HG03103 (cell line): ENCODE data around the gene AHRR.
"Not testable (repeated sequence)": the region's sequence is repeated elsewhere in the genome, so short reads cannot be mapped to it uniquely, and the experiment has no call there.

Experiments
- ATAC-seq: cut with Tn5 transposase; IDR thresholded peaks from one replicate; pipeline ENCODE4 v1.9.1; 2021; ENCODE audit warnings: low read depth; ENCODE audit not compliant: unreplicated experiment

AHRR gene

DNA sequence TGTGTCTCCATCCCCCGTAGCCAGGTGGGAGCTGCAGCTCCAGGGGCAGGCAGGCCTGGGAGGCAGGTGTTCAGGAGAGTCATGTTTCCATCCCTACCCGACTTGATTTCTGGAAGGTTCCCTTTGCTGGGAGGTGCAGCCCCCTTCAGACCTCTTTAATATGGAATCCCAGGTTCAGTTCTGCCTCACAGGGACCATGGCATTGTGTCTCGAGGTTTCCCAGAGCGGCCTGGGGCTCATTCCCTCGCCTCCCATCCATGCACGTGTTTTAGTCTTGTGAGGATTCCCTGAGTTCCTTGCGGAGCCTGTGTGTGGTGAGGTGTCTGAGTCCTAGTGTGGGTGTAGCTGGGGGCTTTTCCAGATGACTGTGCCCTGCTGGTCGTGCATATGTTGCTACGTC lies 16.5 kb upstream of the AHRR start:
- ATAC-seq = no peak

DNA sequence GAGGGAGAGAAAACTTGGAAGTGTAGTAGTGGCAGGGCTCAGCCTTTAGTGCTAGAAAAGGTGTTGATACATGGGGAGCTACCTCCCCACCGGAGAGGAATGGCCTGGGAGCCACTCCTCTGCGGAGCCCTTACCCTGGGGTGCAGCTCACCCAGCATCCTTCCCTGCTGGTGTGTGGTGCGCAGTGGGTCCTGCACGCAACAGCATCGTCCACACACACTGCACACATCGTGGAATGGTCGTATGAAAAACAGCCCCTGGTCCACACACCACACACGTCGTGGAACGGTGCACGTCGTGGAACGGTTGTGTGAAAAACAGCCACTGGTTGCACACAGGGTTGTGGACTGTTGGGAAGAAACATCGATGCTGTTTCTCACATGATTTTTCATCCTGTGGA lies 16.1 kb upstream of the AHRR start:
- no peak for ATAC-seq

DNA sequence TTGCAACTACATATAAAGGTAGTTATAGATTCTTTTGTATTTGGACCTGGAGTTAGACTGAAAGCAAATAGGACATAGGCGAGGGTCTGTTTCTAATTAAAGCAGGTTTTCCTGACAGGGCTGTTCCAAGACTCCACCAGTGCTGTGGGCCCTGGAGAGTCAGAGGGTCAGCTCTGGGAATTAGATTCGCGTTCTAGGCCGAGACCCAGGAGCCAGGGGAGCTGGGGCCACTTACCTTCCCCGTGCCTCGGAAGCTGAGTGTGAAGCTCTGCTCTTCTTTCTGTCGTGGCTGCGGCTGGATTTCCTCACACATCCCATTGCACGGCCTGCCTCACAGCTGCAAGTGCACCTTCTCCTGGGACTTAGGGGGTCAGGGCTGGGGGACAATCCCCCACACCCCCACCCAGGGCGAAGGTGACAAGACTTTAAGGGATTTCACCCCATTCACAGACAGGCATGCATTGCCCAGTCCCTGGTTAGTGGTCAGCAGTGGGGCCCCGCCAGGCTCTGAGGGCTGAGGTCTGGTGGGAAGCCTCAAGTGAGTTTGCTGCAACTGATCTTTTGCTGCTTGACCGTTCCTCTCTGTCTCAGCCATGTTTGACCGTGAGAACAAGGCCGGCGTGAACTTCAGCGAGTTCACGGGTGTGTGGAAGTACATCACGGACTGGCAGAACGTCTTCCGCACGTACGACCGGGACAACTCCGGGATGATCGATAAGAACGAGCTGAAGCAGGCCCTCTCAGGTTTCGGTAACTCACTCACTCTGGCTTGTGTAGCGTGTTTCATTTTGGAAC lies 15.3 kb upstream of the AHRR start:
- ATAC-seq = no peak

DNA sequence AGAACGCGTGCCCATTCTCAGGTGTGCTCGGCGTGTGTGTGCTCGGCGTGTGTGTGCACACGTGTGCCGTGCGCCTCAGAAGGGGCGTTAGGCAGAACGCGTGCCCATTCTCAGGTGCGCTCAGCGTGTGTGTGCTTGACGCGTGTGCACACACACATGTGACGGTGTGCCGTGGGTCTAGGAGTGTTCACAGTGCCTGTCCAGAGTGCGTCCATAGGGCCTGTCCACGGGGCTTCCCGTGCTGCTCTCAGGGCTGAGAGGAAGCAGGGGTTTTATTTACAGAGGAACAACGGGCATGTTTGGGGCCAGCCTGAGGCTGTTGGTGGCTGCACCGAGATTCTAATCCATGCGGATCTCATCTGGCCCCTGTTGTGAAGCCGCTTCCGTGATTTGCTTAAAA lies 14.2 kb upstream of the AHRR start:
- ATAC-seq = no peak

DNA sequence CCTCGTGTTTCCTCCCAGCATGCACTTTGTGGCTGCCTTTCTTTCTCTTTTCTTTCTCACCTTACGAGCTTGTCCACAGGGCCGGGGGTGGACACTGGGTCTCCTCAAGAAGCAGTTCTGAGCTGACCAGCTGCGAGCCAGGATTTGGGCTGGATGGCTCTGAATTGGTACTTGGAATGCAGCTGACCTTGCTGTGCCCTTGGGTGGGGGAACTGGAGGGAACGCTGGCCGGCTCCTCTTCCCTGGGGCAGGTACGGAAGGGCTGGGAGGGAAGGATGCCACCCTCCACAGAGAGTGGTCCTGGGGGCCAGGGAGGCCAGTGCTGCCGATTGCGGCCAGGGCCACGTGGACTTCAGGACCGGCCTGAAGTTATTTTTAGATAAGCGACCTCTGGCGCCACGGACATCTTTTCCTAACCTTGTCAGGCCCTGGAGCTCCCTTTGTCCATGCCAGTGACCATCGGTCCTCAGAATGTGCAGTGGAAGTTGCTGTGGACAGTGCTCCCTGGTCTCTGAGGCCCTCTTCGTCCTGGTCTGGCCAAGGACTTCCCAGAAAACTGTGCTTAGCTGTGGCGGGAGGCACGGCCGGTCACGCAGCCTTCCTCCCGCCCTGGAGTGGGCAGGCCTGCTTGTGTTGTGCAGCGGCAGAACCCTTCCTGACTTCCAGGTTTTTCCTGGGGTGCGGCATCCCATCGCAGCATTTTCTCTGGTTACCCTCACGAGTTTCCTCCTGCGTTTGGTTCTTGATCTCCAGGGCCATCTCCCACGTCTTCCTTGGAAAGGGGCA lies 13.5 kb upstream of the AHRR start:
- ATAC-seq = no peak

DNA sequence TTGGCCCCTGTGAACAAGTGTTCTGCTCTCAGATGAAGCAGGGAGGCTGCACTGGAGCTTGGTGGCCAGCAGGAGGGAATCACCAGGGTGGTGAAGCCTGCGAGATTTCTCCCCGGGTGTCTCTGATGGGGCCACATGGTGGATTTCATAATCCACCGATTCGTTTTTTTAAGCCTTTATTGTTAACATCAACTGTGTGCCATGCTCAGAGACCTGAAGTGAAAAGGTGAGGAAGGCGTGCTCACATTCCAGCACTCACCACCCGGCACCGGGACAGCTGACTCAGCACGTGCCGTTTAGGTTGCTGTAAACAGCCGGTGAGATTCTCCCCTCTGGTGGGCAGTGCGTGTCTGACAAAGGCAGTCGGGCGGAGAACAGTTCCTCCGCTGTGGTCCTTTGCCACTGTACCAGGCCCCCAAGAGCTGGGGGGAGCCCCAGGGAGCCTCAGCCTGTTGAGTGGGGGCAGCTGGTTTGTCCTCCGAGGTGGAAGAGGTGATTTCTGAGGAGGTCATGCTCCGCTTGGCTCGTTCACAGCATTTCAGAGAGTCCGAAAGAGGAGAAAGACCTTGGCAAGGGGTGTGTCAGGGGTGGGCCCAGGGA lies 12.7 kb upstream of the AHRR start:
- ATAC-seq = no peak

DNA sequence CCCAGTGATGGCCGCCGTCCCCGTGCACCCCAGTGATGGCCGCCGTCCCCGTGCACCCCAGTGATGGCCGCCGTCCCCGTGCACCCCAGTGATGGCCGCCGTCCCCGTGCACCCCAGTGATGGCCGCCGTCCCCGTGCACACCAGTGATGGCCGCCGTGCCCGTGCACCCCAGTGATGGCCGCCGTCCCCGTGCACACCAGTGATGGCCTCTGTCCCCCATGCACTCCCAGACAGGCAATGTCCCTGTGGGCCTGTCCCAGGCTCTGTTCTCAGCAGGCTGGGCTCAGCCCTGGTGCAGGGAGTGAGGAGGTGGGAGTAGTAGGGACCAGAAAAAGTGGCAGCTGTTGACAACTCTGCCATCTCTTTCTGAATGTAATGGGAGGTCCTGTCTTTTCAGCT lies 11.7 kb upstream of the AHRR start:
- ATAC-seq = not testable (repeated sequence)

DNA sequence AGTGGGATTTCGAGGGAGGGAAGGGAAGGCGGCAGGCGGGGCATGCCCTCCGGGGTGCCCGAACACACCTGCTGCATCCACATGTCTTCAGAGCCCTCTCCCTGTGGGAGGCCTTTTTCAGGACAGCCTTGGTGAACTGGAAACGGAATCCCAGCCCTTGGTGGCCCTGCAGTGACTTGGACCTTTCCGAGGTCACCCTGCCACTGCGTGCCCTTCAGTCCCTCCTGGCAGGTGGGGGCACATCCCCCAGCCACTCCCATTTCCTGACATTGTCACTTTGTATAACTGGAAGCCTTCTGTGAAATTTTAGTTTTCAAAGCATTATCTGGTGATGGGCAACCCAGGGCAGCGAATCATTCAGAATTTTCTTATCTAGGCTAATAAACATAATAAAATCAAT lies 11.0 kb upstream of the AHRR start:
- no peak for ATAC-seq

DNA sequence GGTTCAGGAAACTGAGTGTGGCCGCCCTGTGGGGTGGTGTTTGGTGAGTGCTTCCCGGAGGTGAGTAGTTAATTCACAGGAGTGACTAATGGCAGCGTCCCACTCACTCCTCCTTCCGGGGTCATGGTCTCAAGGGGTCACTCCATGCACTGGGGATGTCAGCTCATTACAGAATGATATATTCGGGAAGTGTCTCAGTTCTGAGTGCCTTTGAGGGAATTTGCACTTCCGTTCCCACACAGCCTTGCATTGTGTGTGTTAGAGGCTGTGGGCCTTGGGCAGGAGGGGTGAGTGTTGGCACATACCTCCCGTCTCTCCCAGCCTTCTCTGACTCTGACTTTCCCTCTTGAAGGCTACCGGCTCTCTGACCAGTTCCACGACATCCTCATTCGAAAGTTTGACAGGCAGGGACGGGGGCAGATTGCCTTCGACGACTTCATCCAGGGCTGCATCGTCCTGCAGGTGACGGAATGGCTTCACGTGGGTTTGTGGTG lies 10.5 kb upstream of the AHRR start:
- no peak for ATAC-seq

DNA sequence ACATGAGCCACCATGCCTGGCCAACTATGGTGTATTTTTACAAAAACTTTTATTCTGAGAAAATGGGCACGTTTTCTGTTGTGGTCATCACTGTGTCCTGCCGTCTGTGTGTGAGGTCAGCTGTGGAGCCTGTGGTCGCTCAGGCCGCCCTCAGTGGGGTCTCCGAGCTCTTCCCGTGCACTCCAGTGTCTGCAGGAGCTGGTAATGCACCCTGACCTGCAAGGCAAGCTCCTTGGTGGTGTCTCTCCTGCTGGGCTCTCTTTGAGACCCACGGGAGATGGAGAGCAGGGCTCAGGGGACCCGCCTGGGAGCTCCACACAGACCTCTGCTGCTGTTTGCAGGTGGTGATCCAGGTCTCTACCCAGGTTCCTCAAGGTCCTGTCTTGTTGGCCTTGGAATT lies 9.6 kb upstream of the AHRR start:
- ATAC-seq = no peak

DNA sequence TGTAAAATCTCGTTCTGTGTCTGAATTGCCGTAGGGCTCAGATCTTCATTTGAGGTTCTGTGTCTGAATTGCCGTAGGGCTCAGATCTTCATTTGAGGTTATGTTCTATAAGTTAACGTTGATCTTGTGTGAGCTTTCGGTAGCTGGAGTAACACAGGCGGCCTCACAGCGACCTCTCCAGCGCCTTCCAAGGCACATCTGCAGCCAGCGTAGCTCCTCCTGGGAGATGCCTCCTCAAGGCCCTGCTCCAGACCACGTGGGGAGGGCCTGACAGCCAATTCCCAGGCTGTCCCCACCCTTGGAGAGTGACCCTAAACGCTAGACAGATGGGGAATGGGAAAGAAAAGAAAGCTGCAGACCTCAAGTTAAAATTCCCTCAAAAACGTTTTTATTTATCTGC lies 8.7 kb upstream of the AHRR start:
- ATAC-seq = no peak

DNA sequence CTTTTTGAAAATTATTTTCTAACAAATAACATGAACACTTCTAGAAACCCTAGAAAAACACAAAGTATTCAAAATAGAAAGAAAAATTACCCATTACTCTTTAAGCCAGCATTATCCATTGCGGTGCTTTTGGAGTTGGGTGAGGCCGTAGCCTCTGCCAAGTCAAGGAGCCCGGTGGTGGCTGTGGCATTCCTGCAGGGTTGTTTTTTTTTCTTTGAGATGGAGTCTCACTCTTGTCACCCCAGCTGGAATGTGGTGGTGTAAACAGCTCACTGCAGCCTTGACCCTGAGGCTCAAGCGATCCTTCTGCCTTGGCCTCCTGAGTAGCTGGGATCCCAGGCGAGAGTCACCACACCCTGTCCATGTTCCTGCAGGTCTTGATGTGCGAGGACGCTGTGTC lies 8.2 kb upstream of the AHRR start:
- no peak for ATAC-seq

DNA sequence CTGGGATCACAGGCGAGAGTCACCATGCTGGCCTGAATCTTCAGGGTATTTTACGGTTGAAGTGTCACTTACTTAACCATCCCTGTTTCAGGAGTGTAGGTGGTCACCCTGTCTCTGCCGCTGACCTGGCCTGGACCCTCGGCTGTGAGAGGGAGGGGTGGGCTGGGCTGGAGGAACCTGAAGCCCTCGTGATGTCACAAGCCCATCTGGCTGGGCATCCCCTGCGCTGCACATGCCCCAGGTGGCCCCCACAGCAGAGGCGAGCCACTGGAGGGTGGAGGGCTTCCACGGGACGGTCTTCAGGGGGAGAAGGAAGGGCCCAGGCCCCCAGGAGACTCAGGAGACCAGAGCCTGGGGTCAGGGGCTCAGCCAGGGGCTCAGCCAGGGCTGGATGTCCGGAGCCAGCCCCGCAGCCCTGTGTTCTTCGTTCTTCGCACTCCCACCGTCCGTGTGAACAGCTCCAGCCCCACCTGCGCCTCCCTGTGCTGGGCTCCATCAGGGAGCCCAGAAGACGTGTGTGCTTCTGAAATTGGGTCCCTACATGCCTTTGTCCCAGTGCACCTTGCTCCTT lies 7.6 kb upstream of the AHRR start:
- no peak for ATAC-seq

DNA sequence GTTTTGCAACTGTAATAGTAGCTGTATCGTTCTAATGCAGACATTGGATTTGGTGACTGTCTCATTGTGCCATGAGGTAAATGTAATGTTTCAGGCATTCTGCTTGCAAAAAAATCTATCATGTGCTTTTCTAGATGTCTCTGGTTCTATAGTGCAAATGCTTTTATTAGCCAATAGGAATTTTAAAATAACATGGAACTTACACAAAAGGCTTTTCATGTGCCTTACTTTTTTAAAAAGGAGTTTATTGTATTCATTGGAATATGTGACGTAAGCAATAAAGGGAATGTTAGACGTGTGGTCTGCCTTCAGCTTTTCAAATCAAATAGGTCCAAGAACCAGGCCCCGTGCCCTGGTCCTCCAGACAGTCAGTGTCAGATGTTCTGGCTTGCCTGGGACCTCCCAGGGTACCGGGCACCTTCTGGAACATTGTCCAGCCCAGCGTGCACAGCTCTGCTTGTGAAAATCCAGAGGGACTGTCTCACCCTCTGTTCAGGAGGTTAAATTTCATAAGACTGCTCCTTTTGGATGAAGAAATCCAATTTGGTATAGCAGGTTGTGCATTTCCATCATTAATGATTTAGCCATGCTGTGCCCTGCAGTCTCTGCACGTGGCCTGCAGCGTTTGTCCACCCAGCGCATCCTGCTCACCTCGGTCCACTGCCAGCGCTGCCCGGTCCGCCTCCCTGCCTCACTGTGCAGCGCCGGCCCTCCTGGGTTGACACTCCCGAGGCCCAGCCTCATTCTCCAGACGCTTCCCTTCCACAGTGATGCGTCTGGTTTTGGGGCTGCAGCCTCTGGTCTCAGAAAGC lies 6.6 kb upstream of the AHRR start:
- ATAC-seq = no peak

DNA sequence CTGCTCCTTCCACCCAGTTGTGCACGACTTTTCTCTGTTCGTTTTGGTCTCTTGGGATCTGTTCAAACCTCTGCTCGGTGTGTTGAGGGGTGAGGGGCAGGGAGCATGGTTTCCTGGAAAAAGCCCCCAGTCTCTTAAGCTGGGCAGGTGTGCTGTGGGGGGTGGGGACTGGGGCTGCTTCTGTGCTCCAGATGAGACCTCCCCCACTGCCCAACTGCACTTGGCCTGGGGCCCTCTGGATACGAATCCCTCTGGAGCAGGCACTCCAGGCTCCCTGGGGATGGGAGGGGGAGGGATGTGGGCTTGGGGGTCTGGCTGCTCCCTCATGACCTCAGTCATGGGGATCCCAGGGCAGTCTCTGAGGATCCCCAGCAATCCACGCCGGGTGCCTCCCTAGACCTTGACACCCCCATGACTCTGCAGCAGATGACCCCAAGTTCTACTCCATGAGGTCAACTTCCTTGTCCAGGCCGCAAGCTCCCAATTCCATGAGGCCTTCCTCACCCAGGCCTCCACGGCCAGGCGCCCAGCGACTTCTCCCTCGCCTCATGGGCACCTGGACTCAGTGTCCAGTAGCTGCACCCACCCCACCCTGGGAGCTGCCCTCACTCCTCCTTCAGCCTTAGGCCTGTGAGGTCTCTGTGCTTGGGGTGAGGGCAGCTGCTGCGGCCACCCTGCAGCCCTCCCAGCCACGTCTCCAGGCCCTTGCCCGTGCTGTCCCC lies 5.9 kb upstream of the AHRR start:
- ATAC-seq = no peak

DNA sequence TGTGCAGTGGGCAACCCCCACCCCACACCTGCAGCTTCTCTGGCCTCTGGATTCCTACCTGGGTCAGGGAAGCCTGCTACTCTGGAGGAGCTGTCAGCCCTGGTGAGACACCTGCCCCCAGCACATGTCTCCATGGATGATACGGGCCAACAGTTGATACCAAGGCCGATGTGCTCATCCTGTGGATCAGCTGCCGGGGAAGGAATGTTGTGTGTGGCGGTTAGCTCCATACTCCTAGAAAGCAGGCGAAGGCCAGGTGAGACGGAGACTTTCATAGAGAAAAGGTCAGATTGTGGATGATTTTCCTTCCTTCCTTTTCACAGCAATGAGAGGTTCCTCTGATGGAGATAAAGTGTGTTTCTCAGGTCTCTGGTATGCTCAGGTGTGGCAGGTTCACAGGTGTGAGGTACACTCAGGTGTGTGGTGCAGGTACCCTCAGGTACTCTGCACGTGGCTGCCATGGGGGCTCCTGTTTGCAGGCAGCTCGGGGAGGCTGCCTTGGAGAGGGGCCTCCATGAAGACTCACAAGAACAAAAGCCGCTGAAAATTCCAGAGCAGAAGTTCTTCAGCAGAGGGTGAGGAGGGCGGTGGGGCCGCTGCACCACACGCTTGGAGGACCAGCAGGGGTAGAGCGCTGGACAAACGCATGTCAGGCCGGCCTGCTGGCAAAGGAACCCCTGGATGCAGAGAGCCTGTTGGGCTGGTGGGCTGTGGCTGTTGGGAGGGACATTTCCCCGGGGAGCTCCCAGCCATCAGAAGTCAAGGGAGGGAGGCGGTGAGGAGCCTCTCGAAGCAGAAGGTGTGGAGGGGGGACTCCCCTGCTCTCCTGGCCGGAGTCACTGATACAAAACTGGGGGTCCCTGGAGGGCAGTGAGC lies 5.1 kb upstream of the AHRR start:
- ATAC-seq = peak; percentile 4

DNA sequence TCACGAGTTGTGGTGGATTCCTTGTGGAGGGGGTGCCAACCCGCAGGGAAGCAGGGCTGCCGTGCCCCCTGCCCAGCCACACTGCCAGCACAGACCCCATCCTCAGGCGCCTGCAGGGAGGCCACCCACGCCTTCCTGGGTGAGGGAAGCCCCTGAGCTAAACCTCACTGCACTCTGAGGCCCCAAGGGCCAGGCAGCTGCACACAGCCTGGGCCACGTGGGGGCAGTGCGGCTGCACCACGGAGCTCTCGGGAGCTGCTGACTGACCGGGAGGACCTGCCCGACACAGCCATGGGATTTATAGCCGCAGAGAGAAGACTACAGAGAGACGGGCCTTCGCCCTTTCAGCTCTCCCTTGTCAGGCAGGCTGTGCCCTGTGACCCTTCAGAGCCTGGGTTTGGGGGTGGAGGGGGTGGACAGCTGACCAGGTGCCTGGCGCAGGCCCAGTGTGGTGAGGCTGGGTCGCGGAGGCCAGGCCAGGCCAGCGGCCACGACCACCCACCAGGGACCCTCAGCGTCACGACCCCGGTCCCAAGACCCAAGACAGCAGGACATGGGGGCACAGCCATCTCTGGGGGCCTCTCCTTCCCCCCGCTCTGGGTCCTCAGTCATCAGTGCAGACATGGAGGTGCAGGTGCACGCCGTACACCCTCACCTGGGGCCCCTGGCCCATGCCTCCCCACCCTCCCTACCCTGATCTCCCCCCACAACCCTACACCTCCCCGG lies 4.3 kb upstream of the AHRR start:
- ATAC-seq = peak; percentile 70

DNA sequence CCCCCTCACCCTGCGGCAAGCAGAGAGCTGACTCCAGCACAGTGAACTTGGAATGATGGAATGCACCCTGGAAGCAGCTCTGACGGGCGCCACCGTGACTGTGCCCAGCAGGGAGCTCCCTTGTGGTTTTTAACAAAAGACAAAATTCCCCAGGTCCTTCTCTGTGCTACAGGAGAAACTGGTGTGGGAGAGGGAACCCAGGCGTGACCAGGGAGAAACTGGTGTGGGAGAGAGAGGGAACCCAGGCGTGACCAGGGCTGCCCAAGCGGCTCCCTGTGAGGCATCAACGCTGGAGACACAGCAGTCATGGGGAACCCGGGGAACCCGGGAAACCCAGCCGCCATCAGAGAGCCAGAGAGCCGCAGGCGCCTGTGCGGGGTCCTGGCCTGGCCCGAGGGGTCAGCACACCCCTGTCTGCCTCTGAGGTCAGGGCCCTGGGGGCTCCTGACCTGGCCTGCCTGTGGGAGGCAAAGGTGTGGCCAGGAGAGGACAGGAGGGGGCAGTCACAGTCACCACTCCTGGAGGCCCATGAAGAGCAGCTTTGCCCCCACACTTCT lies 3.1 kb upstream of the AHRR start:
- ATAC-seq = no peak
